ENCODE measurements around the gene SSBP1. TPM values are rescaled to one million over a fixed set of nuclear protein-coding genes. Genes with fewer than 3 reads are reported as not detected.

Gene SSBP1
- total and polyA plus RNA-seq, 2 of the 8 experiments (the other 6 are each of a cell fraction or from before 2014, with no cell fraction given): 136 to 254 TPM

DNA sequence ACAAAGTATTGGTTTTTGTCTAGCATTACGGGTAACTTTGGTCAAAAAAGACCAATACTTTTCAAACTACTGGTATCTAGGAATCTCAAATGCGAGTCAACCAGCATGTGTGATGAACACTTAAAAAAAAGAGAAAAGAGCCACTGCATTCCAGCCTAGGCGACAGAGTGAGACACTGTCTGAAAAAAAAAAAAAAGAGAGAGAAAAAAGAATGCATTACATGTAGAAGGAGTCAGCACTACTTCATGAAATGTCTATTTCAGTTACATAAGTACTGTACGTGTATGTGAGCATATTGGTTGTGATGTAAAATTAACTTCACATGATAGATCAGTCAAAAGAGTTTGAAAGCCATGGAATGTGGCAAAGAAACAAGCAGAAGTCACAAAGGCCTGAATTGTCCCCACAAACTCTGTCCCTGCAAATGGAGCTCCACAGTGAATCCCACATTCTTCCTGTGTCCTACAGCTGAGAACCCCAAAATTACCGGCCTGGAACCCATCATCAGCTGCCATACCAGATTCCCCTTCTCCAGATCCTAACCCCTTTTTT is 37.8 kb upstream of the SSBP1 start (continued):
- TF ChIP-seq, protein P1, sequence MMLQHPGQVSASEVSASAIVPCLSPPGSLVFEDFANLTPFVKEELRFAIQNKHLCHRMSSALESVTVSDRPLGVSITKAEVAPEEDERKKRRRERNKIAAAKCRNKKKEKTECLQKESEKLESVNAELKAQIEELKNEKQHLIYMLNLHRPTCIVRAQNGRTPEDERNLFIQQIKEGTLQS (IDR thresholded peaks at IDR 0.05; ENCODE audit: insufficient read depth, low read depth, low read length): no peak
- TF ChIP-seq BCL11A (IDR thresholded peaks at IDR 0.05; ENCODE audit: low read depth in 2 of 2, low read length in 2 of 2) (no peak), CHD1 (IDR thresholded peaks at IDR 0.05; ENCODE audit: low read depth, low read length) (no peak), BRCA1 (IDR thresholded peaks at IDR 0.05; ENCODE audit: low read depth, low read length) (no peak), POLR2A (IDR thresholded peaks at IDR 0.05; ENCODE audit: control extremely low read depth in 1 of 2, low read depth in 2 of 2, low read length in 2 of 2) (no peak), RFX5 (IDR thresholded peaks at IDR 0.05; ENCODE audit: borderline replicate concordance, low read depth, low read length) (no peak), BACH1 (IDR thresholded peaks at IDR 0.05; ENCODE audit: low read length) (no peak), MAFK (IDR thresholded peaks at IDR 0.05; ENCODE audit: low read depth, low read length) (no peak)
- TF ChIP-seq, protein P2, sequence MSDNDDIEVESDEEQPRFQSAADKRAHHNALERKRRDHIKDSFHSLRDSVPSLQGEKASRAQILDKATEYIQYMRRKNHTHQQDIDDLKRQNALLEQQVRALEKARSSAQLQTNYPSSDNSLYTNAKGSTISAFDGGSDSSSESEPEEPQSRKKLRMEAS (IDR thresholded peaks at IDR 0.05): no peak
